Fibroblast of mammary gland (primary cell): ENCODE measurements around the gene STT3B.

Source experiments
- DNase-seq: peaks from one replicate; pipeline ENCODE4 v3.0.0-alpha.2; 2010; ENCODE audit warnings: low read depth
- H3K4me3 ChIP-seq: 2 replicates; pipeline ENCODE4 v1.5.1; 2011; ENCODE audit warnings: low read depth, mild to moderate bottlenecking, low read length, moderate library complexity; ENCODE audit not compliant: control insufficient read depth
- CTCF ChIP-seq: conservative IDR thresholded peaks from 2 replicates; pipeline ENCODE4 v1.5.1; 2011; ENCODE audit warnings: low read depth, low read length, inconsistent platforms; ENCODE audit not compliant: control insufficient read depth, insufficient read depth

The STT3B gene

GRCh38 chr3:31553258-31553657 is 20.5 kb downstream of the STT3B start:
- DNase-seq = no peak
- no peak overlapping the region for H3K4me3 ChIP-seq
- no peak for TF ChIP-seq CTCF

- H3K4me3 ChIP-seq = no peak overlapping the region
- no peak for TF ChIP-seq CTCF
- no peak for DNase-seq
Measured at GRCh38 chr3:31555204-31555603, 22.5 kb downstream of the STT3B start.

- DNase-seq = no peak
- no peak for TF ChIP-seq CTCF
- H3K4me3 ChIP-seq = no peak overlapping the region
Measured at GRCh38 chr3:31559872-31560534, 27.3 kb downstream of the STT3B start.

GRCh38 chr3:31561891-31562290 is 29.2 kb downstream of the STT3B start:
- H3K4me3 ChIP-seq = no peak overlapping the region
- DNase-seq = no peak
- TF ChIP-seq CTCF = no peak

- DNase-seq = no peak
- TF ChIP-seq CTCF = no peak
- no peak overlapping the region for H3K4me3 ChIP-seq
Measured at GRCh38 chr3:31562525-31562924, 29.8 kb downstream of the STT3B start.

- no peak for TF ChIP-seq CTCF
- no peak for DNase-seq
- H3K4me3 ChIP-seq = no peak overlapping the region
Measured at GRCh38 chr3:31565288-31565687, 32.6 kb downstream of the STT3B start.

GRCh38 chr3:31567036-31567435 is 34.3 kb downstream of the STT3B start:
- H3K4me3 ChIP-seq = no peak overlapping the region
- DNase-seq = peak; percentile 11
- peak; percentile 48 for TF ChIP-seq CTCF
